ENCODE data around the gene ALG5.

Gene ALG5

GRCh38 chr13:36913463-36913862 lies 85.7 kb downstream of the ALG5 start:
- DNase-seq: no peak

- DNase-seq: no peak
Observed at GRCh38 chr13:36912973-36913372, 86.2 kb downstream of the ALG5 start.

GRCh38 chr13:36912369-36912768 lies 86.8 kb downstream of the ALG5 start:
- no peak for DNase-seq

GRCh38 chr13:36910545-36910944 lies 88.6 kb downstream of the ALG5 start:
- no peak for DNase-seq

GRCh38 chr13:36907821-36908220 lies 91.3 kb downstream of the ALG5 start:
- DNase-seq: no peak

- DNase-seq: no peak
Observed at GRCh38 chr13:36907266-36907665, 91.9 kb downstream of the ALG5 start.

- no peak for DNase-seq
Observed at GRCh38 chr13:36905944-36906343, 93.2 kb downstream of the ALG5 start.

GRCh38 chr13:36903925-36904595 lies 95.1 kb downstream of the ALG5 start:
- DNase-seq: no peak

Data from activated CD8-positive, alpha-beta memory T cell treated with anti-CD3 and anti-CD28 coated beads for 24 hours (primary cell).